ENCODE data around the gene CXXC1. TPM values are rescaled to one million over a fixed set of nuclear protein-coding genes. Genes with fewer than 3 reads are reported as not detected.

Gene CXXC1
- total RNA-seq, 1 donor from 2014 or later = 35.0 TPM

DNA sequence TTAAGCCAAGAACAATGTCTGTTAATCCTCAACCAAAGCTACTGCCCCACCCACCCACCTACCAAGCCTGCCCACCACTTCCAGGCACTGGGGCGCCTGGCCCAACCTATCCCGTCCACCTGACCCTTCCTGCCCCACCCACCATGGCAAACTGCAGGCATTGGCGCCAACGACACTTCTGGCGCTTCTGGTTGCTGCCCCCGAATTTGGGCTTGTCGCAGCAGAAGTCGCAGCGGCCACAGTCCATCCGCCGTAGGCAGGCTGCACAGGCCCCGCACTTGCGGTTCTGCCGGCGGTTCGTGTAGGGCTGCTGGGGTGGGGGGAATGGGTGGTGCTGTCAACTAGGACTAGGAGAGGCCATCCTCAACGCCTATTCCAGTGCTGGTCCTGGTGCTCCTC lies 13.4 kb downstream of the CXXC1 start:
- Mint-ChIP-seq H3K9me3 (no peaks in the 10 kb centered on the region), H3K4me1 (no peaks in the 10 kb centered on the region), H3K27ac (no peak overlapping the region), H3K4me3 (no peak overlapping the region), H3K36me3 (peaks cover 48% of the 10 kb centered on the region), H3K27me3 (ENCODE audit: insufficient read depth, low read depth) (no peaks in the 10 kb centered on the region)
- no peaks in the 10 kb centered on the region for H3K4me1 ChIP-seq
- H2AFZ ChIP-seq (replicated peaks) = no peak overlapping the region
- peaks cover 6% of the 10 kb centered on the region for H3K36me3 ChIP-seq
- H3K79me2 ChIP-seq (ENCODE audit: low read depth) = peaks cover 6% of the 10 kb centered on the region
- no peak overlapping the region for H3K27ac ChIP-seq
- no peaks in the 10 kb centered on the region for H3F3A ChIP-seq (ENCODE audit: low read depth)
- no peak overlapping the region for H3K4me2 ChIP-seq
- no peaks in the 10 kb centered on the region for H3K27me3 ChIP-seq
- TF ChIP-seq EZH2 (IDR thresholded peaks at IDR 0.05) (no peak), EZH2phosphoT487 (IDR thresholded peaks at IDR 0.05) (no peak)
- TF ChIP-seq, protein P1, sequence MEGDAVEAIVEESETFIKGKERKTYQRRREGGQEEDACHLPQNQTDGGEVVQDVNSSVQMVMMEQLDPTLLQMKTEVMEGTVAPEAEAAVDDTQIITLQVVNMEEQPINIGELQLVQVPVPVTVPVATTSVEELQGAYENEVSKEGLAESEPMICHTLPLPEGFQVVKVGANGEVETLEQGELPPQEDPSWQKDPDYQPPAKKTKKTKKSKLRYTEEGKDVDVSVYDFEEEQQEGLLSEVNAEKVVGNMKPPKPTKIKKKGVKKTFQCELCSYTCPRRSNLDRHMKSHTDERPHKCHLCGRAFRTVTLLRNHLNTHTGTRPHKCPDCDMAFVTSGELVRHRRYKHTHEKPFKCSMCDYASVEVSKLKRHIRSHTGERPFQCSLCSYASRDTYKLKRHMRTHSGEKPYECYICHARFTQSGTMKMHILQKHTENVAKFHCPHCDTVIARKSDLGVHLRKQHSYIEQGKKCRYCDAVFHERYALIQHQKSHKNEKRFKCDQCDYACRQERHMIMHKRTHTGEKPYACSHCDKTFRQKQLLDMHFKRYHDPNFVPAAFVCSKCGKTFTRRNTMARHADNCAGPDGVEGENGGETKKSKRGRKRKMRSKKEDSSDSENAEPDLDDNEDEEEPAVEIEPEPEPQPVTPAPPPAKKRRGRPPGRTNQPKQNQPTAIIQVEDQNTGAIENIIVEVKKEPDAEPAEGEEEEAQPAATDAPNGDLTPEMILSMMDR (IDR thresholded peaks at IDR 0.05) = no peak
- H3K9ac ChIP-seq = no peak overlapping the region
- peaks cover 7% of the 10 kb centered on the region for H4K20me1 ChIP-seq (ENCODE audit: low read depth)
- H3K4me3 ChIP-seq = no peak overlapping the region
- no peak for DNase-seq (ENCODE audit: low spot score)
- no peaks in the 10 kb centered on the region for H3K9me3 ChIP-seq (ENCODE audit: low read depth)

DNA sequence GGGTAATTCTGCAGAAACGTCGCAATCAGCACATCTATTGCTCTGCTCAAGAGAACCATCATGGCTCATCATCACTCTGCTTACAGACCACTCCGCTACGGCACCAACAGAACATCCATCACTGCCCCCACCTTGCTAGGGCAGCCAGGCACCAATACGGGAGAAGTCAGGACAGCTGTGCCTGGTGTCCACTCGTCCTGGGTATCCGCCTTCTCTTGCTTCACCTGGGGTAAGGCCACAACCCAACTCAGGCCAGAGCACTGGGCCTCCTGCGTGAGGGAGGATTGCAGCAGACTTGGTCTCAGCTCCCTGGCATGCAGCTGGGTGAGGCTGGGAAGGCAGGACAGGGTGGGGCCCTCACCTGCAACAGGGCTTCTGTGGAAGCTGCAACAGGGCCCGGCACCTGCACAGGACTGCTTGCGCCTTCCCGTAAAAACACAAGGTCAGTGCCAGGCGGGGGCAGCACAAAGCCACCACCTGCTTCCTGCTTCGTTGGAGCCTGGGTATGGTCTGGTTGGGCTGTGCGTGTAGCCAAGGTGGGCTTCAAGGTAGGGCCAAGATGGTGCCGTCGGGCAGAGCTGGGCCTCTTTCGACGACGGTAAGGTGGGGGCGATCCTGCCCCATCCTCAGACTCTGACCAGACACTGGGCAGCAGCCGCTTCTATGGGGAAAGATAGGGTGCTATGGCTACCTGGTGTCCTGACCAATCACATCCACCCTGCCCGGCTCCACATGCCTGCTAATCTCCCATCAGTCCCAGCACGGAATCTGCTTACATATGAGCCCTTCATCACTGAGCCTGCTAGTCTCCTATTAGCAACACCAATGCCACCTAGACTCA lies 14.1 kb downstream of the CXXC1 start:
- H3K27ac Mint-ChIP-seq = no peak overlapping the region
- Histone ChIP-seq H3K36me3 (no peaks in the 10 kb centered on the region), H3K9me3 (ENCODE audit: low read depth) (no peaks in the 10 kb centered on the region), H3K9ac (no peak overlapping the region), H2AFZ (replicated peaks) (no peak overlapping the region), H3K4me1 (no peaks in the 10 kb centered on the region), H4K20me1 (ENCODE audit: low read depth) (peaks cover 2% of the 10 kb centered on the region), H3K4me3 (no peak overlapping the region), H3K27ac (no peak overlapping the region), H3K4me2 (no peak overlapping the region), H3F3A (ENCODE audit: low read depth) (no peaks in the 10 kb centered on the region), H3K27me3 (no peaks in the 10 kb centered on the region), H3K79me2 (ENCODE audit: low read depth) (no peaks in the 10 kb centered on the region)
- TF ChIP-seq EZH2 (IDR thresholded peaks at IDR 0.05) (no peak), EZH2phosphoT487 (IDR thresholded peaks at IDR 0.05) (no peak)
- TF ChIP-seq, protein P1 (IDR thresholded peaks at IDR 0.05) = no peak
- H3K4me1 Mint-ChIP-seq = no peaks in the 10 kb centered on the region
- H3K4me3 Mint-ChIP-seq = no peak overlapping the region
- H3K27me3 Mint-ChIP-seq (ENCODE audit: insufficient read depth, low read depth) = no peaks in the 10 kb centered on the region
- no peaks in the 10 kb centered on the region for H3K9me3 Mint-ChIP-seq
- H3K36me3 Mint-ChIP-seq = peaks cover 49% of the 10 kb centered on the region
- DNase-seq (ENCODE audit: low spot score) = no peak

DNA sequence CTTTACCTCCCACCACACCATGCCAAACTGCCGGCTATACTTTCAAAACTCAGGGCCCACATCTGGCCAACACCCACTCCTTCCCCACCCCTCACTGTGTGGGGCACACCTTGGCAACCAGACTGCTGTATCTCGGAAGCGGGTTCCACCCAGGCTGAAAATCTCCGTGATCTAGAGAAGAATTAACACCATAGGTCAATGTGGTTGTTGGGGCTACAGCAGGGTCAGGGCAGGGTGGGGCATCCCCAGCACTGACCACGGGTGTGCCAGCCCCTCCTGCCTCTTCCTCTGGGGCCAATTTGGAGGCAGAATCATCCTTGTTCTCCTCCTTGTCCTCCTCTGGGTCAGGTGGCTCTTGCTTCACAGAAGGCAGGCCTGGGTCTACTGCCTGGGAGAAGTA lies 14.9 kb downstream of the CXXC1 start:
- no peak overlapping the region for H3K4me2 ChIP-seq
- no peaks in the 10 kb centered on the region for H3K9me3 ChIP-seq (ENCODE audit: low read depth)
- no peaks in the 10 kb centered on the region for H3K4me1 ChIP-seq
- no peaks in the 10 kb centered on the region for H3K4me1 Mint-ChIP-seq
- no peak overlapping the region for H3K27ac ChIP-seq
- DNase-seq (ENCODE audit: low spot score) = no peak
- peaks cover 5% of the 10 kb centered on the region for H3F3A ChIP-seq (ENCODE audit: low read depth)
- no peak for TF ChIP-seq EZH2phosphoT487 (IDR thresholded peaks at IDR 0.05)
- no peak for TF ChIP-seq EZH2 (IDR thresholded peaks at IDR 0.05)
- TF ChIP-seq, protein P1 (IDR thresholded peaks at IDR 0.05) = no peak
- no peaks in the 10 kb centered on the region for H3K79me2 ChIP-seq (ENCODE audit: low read depth)
- H3K36me3 ChIP-seq = no peaks in the 10 kb centered on the region
- H4K20me1 ChIP-seq (ENCODE audit: low read depth) = peaks cover 2% of the 10 kb centered on the region
- H3K27ac Mint-ChIP-seq = no peak overlapping the region
- H3K36me3 Mint-ChIP-seq = peaks cover 51% of the 10 kb centered on the region
- no peak overlapping the region for H3K4me3 Mint-ChIP-seq
- H3K27me3 ChIP-seq = no peaks in the 10 kb centered on the region
- H3K4me3 ChIP-seq = no peak overlapping the region
- H3K27me3 Mint-ChIP-seq (ENCODE audit: insufficient read depth, low read depth) = no peaks in the 10 kb centered on the region
- no peak overlapping the region for H3K9ac ChIP-seq
- no peak overlapping the region for H2AFZ ChIP-seq (replicated peaks)
- H3K9me3 Mint-ChIP-seq = no peaks in the 10 kb centered on the region
